A673 (cell line): ENCODE data around the gene FAM229B. TPM values are rescaled to one million over a fixed set of nuclear protein-coding genes. Genes with fewer than 3 reads are reported as not detected.

ENCODE experiments used
- BruUV-seq: library from RNA; stranded (reverse); fragments of 400-500 nt; replicated peaks from 2 replicates; lab custom pipeline; 2021; lab: Mats Ljungman, UMichigan
- CTCF ChIA-PET: fragments of 300-600 bp; sonication (Branson Sonifier 250); formaldehyde crosslinking; loops from one replicate; lab custom pipeline; 2022; ENCODE audit warnings: antibody characterized with exemption; lab: Charles Lee
- POLR2A ChIA-PET: fragments of 300-600 bp; sonication (Branson Sonifier 250); formaldehyde crosslinking; loops from one replicate; lab custom pipeline; 2022; ENCODE audit warnings: antibody characterized with exemption; ENCODE audit not compliant: low non-redundant PET; lab: Charles Lee
- DNase-seq: peaks from one replicate; pipeline ENCODE4 v3.0.0-alpha.2; 2015; ENCODE audit warnings: low spot score
- H3K27ac ChIP-seq: fragments of 200-600 bp; sonication (generic); 2 replicates; pipeline ENCODE4 v1.5.1; 2016; ENCODE audit warnings: mixed run types, low read depth, mild to moderate bottlenecking, mixed read lengths, antibody characterized with exemption, low read length; ENCODE audit not compliant: poor library complexity, severe bottlenecking
- H3K27me3 ChIP-seq: fragments of 200-600 bp; sonication (generic); replicated peaks from 2 replicates; pipeline ENCODE4 v1.6.1; 2017; ENCODE audit warnings: mixed run types, low read depth, mild to moderate bottlenecking, mixed read lengths, antibody characterized with exemption, low read length; ENCODE audit not compliant: insufficient read depth, poor library complexity
- H3K36me3 ChIP-seq: fragments of 200-600 bp; sonication (generic); 2 replicates; pipeline ENCODE4 v1.6.1; 2016; ENCODE audit warnings: mixed run types, mild to moderate bottlenecking, mixed read lengths, antibody characterized with exemption, low read length; ENCODE audit not compliant: insufficient read depth, poor library complexity, severe bottlenecking
- H3K4me1 ChIP-seq: fragments of 200-600 bp; sonication (generic); 2 replicates; pipeline ENCODE4 v1.6.1; 2017; ENCODE audit warnings: mixed run types, mild to moderate bottlenecking, mixed read lengths, antibody characterized with exemption, low read length; ENCODE audit not compliant: insufficient read depth, poor library complexity, severe bottlenecking
- H3K4me3 ChIP-seq: fragments of 200-600 bp; sonication (generic); 2 replicates; pipeline ENCODE4 v1.5.1; 2016; ENCODE audit warnings: low read depth, mixed run types, mild to moderate bottlenecking, mixed read lengths, low read length; ENCODE audit not compliant: poor library complexity, severe bottlenecking
- H3K9me3 ChIP-seq: fragments of 200-600 bp; sonication (generic); 2 replicates; pipeline ENCODE4 v1.6.1; 2016; ENCODE audit warnings: mixed run types, low read depth, mild to moderate bottlenecking, mixed read lengths, antibody characterized with exemption, low read length; ENCODE audit not compliant: poor library complexity, severe bottlenecking
- EZH2 ChIP-seq: fragments of 200-600 bp; sonication (generic); IDR thresholded peaks from 2 replicates; pipeline ENCODE4 v1.6.1; 2017; ENCODE audit warnings: borderline replicate concordance, low read depth, mild to moderate bottlenecking, mixed read lengths, antibody characterized with exemption, low read length; ENCODE audit not compliant: poor library complexity, severe bottlenecking
- intact Hi-C: fragments of 100-400 bp; cut with micrococcal nuclease; formaldehyde crosslinking; loops from one replicate; pipeline ENCODE4 v1.10.0; 2022; ENCODE audit not compliant: unreplicated experiment
- total RNA-seq: library from RNA; stranded (reverse); gene quantifications from 2 replicates; pipeline ENCODE4 v1.2.3, GENCODE V29; 2021
- TF ChIP-seq, protein P1 (sequence below): fragments of 300-800, 200-600 bp; sonication (generic); conservative IDR thresholded peaks from 2 replicates; pipeline ENCODE4 v1.5.1; 2017; ENCODE audit warnings: low read depth, mild to moderate bottlenecking, antibody characterized with exemption, low read length, moderate library complexity, mixed read lengths

Gene FAM229B
- total RNA-seq, 1 experiment from 2014 or later = 10.5 TPM

DNA sequence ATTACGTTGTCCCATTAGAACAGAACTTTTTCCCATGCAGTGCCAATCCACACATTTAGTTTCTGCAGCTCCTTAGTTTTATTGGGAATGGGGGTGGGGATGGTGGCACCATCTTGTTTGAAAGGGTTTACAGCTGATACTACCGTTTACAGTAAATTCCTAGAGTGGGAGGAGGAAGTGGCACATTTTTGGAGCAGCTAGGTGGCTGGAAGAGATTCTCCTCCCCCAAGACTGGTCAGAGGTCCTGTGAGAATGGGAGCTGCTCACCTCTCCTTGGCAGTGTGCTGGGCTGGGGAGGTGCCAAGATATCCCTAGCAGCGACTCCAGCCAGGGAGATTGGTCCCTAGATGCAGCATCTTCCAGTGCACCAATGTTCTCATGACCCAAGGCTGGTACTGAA, 45.9 kb upstream of the FAM229B start:
- Histone ChIP-seq H3K9me3 (no peaks in the 10 kb centered on the region), H3K4me3 (no peak overlapping the region), H3K27ac (no peak overlapping the region), H3K4me1 (no peaks in the 10 kb centered on the region), H3K36me3 (no peaks in the 10 kb centered on the region), H3K27me3 (no peaks in the 10 kb centered on the region)
- ChIA-PET CTCF (interaction anchor here (0.6 to 1.3 kb wide), 4 partner anchors 9 to 332 kb away, joined by 3 to 5 read pairs (median 4); no protein-coding TSS in a partner anchor), POLR2A (no interaction called here)
- BruUV-seq = no TSS peak
- DNase-seq = no peak
- TF ChIP-seq EZH2 = no peak
- TF ChIP-seq, protein P1, sequence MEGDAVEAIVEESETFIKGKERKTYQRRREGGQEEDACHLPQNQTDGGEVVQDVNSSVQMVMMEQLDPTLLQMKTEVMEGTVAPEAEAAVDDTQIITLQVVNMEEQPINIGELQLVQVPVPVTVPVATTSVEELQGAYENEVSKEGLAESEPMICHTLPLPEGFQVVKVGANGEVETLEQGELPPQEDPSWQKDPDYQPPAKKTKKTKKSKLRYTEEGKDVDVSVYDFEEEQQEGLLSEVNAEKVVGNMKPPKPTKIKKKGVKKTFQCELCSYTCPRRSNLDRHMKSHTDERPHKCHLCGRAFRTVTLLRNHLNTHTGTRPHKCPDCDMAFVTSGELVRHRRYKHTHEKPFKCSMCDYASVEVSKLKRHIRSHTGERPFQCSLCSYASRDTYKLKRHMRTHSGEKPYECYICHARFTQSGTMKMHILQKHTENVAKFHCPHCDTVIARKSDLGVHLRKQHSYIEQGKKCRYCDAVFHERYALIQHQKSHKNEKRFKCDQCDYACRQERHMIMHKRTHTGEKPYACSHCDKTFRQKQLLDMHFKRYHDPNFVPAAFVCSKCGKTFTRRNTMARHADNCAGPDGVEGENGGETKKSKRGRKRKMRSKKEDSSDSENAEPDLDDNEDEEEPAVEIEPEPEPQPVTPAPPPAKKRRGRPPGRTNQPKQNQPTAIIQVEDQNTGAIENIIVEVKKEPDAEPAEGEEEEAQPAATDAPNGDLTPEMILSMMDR = no peak
- intact Hi-C loops = loop anchor here (5.0 kb wide), 2 partner anchors 559 to 1514 kb away; partner anchors contain the start of gene REV3L

DNA sequence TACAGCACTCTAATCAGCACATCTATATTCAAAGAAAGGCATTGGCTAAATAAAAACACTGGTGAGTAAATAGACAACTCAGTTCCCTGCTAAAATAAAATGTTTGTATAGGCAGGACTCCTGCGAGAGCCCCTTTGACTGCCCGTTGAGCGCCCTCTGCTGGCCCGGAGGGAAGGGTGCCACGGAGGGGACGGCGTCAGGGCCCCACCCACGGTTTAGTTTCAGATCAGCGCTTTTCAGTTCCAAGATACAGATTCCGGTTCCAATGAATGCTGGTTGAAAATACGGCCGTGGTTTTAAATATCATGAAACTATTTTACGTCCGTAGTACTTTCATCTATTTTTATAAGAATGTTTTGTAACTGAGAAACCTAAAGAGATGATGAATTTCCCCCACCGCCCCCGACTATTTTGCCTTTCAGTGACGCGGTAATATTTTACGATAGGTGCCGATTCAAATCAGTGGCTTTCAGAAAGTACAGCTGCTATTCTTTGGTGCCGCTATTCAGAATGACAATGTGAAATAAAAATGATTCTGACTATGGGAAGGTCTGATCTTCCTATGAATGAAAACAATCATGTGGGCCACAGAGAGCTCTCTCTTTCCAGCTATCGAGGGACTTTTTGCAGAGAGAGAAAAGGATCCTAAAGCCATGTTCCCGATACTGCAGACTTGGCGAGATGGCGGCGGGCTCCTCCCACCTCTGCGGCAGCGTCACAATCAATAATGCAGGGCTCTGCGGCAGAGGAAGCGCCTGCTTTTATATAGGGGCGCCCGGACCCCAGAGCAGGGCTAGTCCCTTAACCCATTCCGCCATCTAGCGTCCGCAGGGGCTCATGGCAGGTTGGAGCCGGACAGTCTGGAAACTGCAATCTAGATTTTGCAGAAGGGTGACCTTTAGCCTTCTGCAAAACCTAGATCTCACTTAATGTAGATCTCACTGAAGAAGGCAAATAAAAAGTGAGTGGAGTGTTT, 44.1 kb upstream of the FAM229B start:
- POLR2A ChIA-PET = no interaction called here
- no TSS peak for BruUV-seq
- no peaks in the 10 kb centered on the region for H3K4me1 ChIP-seq
- H3K36me3 ChIP-seq = no peaks in the 10 kb centered on the region
- H3K4me3 ChIP-seq = peak overlapping the region; percentile 63
- H3K9me3 ChIP-seq = no peaks in the 10 kb centered on the region
- CTCF ChIA-PET = interaction anchor here (0.6 to 1.6 kb wide), 11 partner anchors 236 to 1033 kb away, joined by 3 to 12 read pairs (median 6); a partner anchor contains a TSS
- intact Hi-C loops = loop anchor here (1.0 to 5.0 kb wide), 6 partner anchors 46 to 1516 kb away; partner anchors contain the start of gene REV3L
- H3K27ac ChIP-seq = peak overlapping the region; percentile 84
- peak; percentile 97 for DNase-seq
- no peak for TF ChIP-seq EZH2
- TF ChIP-seq, protein P1 = peak; percentile 97
- no peaks in the 10 kb centered on the region for H3K27me3 ChIP-seq

DNA sequence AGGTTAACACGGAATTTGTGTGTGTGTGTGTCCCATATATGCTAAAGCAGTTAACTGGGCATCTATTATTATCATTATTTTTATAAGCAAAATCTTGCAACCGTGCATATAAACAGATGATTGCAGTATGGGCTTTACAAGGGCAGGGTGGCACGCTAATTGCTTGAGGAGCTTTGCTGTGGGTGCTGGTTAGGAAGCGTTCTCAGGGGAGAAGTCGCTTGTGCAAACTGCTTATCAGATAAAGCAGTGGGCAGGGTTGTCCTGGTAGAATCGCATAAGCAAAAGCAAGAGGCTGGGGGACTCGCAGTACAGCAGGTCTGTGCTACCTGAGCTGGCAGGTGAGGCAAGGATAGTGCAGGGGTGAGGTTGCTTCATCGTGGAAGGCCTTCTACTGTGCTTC, 43.2 kb upstream of the FAM229B start:
- no peaks in the 10 kb centered on the region for H3K9me3 ChIP-seq
- DNase-seq = no peak
- TF ChIP-seq EZH2 = no peak
- TF ChIP-seq, protein P1 = no peak
- H3K4me1 ChIP-seq = no peaks in the 10 kb centered on the region
- no peak overlapping the region for H3K27ac ChIP-seq
- H3K27me3 ChIP-seq = no peaks in the 10 kb centered on the region
- no peaks in the 10 kb centered on the region for H3K36me3 ChIP-seq
- ChIA-PET CTCF (interaction anchor here (1.0 to 1.4 kb wide), 2 partner anchors 17 to 785 kb away, joined by 3 to 12 read pairs; a partner anchor contains a TSS), POLR2A (no interaction called here)
- H3K4me3 ChIP-seq = no peak overlapping the region
- intact Hi-C loops = loop anchor here (5.0 kb wide), 2 partner anchors 562 to 1517 kb away; partner anchors contain the start of gene REV3L
- no TSS peak for BruUV-seq
